A549 (cell line): Measurements from ENCODE around the gene MPHOSPH9. TPM values are rescaled to one million over a fixed set of nuclear protein-coding genes. Genes with fewer than 3 reads are reported as not detected.

Experiments
- ATAC-seq, 2 experiments: fragments of 200-7000 bp in 1 of 2; fragments of >200 bp in 1 of 2; cut with Nextera tagmentation in 1 of 2; cut with Tn5 transposase in 1 of 2; 3 replicates each; pipeline versions ENCODE4 v1.8.0 to v1.9.1; 2018 to 2020; ENCODE audit warnings: mild to moderate bottlenecking in 1 of 2, moderate library complexity in 1 of 2
- CTCF ChIA-PET: fragments of 300-600 bp; sonication (Branson Sonifier 250); formaldehyde crosslinking; extraction: SDS; loops from one replicate; lab custom pipeline; 2021; ENCODE audit warnings: antibody characterized with exemption, inconsistent platforms; lab: Yijun Ruan, JAX
- POLR2A ChIA-PET: fragments of 350-600 bp; formaldehyde crosslinking; extraction: SDS; loops from one replicate; lab custom pipeline; 2021; ENCODE audit warnings: antibody characterized with exemption, inconsistent platforms; lab: Yijun Ruan, JAX
- DNase-seq, 2 experiments: peaks; one replicate each; pipeline versions ENCODE4 v3.0.0 to v3.0.0-alpha.2; 2011 to 2016; ENCODE audit warnings: low read depth in 1 of 2, low spot score in 1 of 2
- FAIRE-seq: peaks from 2 replicates; lab custom pipeline; 2011; peaks lifted over from hg19 to GRCh38; lab: Jason Lieb, UNC
- H3K27ac ChIP-seq, 2 experiments: fragments of >200 bp; sonication (Bioruptor Twin); formaldehyde crosslinking; 3 replicates each; pipeline ENCODE4 v1.5.1; 2016 to 2017
- H3K4me1 ChIP-seq: fragments of >200 bp; sonication (Bioruptor Twin); formaldehyde crosslinking; 3 replicates; pipeline ENCODE4 v1.6.1; 2016
- H3K4me2 ChIP-seq: fragments of >200 bp; sonication (Bioruptor Twin); formaldehyde crosslinking; 3 replicates; pipeline ENCODE4 v1.6.1; 2016
- H3K4me3 ChIP-seq: fragments of >200 bp; sonication (Bioruptor Twin); formaldehyde crosslinking; 3 replicates; pipeline ENCODE4 v1.5.1; 2016
- H3K9me3 ChIP-seq: fragments of >200 bp; sonication (Bioruptor Twin); formaldehyde crosslinking; 3 replicates; pipeline ENCODE4 v1.6.1; 2016
- CBX8 ChIP-seq: fragments of 200-600 bp; sonication (generic); IDR thresholded peaks from 2 replicates; pipeline ENCODE4 v1.6.1; 2016
- EHF ChIP-seq: fragments of 250-450 bp; sonication (Bioruptor Pico); IDR thresholded peaks from 2 replicates; pipeline ENCODE4 v1.5.0; 2020; ENCODE audit warnings: mild to moderate bottlenecking
- EP300 ChIP-seq, 2 experiments: fragments of >200 bp; sonication (Bioruptor Twin); formaldehyde crosslinking; IDR thresholded peaks; 2 replicates in 1 of 2; 3 replicates in 1 of 2; pipeline ENCODE4 v1.6.1; 2016 to 2017
- GATA3 ChIP-seq: IDR thresholded peaks from 2 replicates; pipeline ENCODE4 v1.6.1; 2012; ENCODE audit warnings: borderline replicate concordance
- HOXA7 ChIP-seq: fragments of 250-450 bp; sonication (Bioruptor Pico); IDR thresholded peaks from 2 replicates; pipeline ENCODE4 v1.5.0; 2020; ENCODE audit warnings: mild to moderate bottlenecking, moderate library complexity
- HOXB13 ChIP-seq: fragments of 250-450 bp; sonication (Bioruptor Pico); IDR thresholded peaks from 2 replicates; pipeline ENCODE4 v1.5.0; 2020; ENCODE audit warnings: low read depth, mild to moderate bottlenecking, moderate library complexity
- HOXB5 ChIP-seq: fragments of 250-450 bp; sonication (Bioruptor Pico); IDR thresholded peaks from 2 replicates; pipeline ENCODE4 v1.5.0; 2020; ENCODE audit warnings: mild to moderate bottlenecking, moderate library complexity
- JUNB ChIP-seq: fragments of >200 bp; sonication (Bioruptor Twin); formaldehyde crosslinking; IDR thresholded peaks from 2 replicates; pipeline ENCODE4 v1.6.1; 2016
- KDM5A ChIP-seq: fragments of 200-600 bp; sonication (generic); IDR thresholded peaks from 2 replicates; pipeline ENCODE4 v1.6.1; 2016; ENCODE audit warnings: antibody characterized with exemption, mild to moderate bottlenecking
- MAFK ChIP-seq: fragments of 450-650 bp; IDR thresholded peaks from 2 replicates; pipeline ENCODE4 v1.6.1; 2014; ENCODE audit not compliant: partially characterized antibody
- MAZ ChIP-seq: fragments of 150-350 bp; IDR thresholded peaks from 2 replicates; pipeline ENCODE4 v1.6.1; 2014; ENCODE audit warnings: antibody characterized with exemption, low read depth, low read length, borderline replicate concordance
- NFE2L2 ChIP-seq: fragments of 150-350 bp; conservative IDR thresholded peaks from 2 replicates; pipeline ENCODE4 v1.6.1; 2014; ENCODE audit warnings: low read length
- PHF8 ChIP-seq: fragments of 200-600 bp; sonication (generic); IDR thresholded peaks from 2 replicates; pipeline ENCODE4 v1.6.1; 2016; ENCODE audit warnings: low read depth, mild to moderate bottlenecking, antibody characterized with exemption, moderate library complexity, borderline replicate concordance
- POLR2A ChIP-seq: IDR thresholded peaks from 2 replicates; pipeline ENCODE4 v1.6.1; 2012; ENCODE audit warnings: mild to moderate bottlenecking, low read length
- POLR2AphosphoS2 ChIP-seq: conservative IDR thresholded peaks from 2 replicates; pipeline ENCODE4 v1.6.1; 2012; ENCODE audit warnings: low read length, improper control_type of control experiment, inconsistent platforms
- RFX5 ChIP-seq: fragments of 450-650 bp; IDR thresholded peaks from 2 replicates; pipeline ENCODE4 v1.7.1; 2014; ENCODE audit warnings: antibody characterized with exemption, mild to moderate bottlenecking, moderate library complexity
- RNF2 ChIP-seq: fragments of 200-600 bp; sonication (generic); IDR thresholded peaks from 2 replicates; pipeline ENCODE4 v1.6.1; 2016; ENCODE audit warnings: low read depth, mild to moderate bottlenecking, antibody characterized with exemption, moderate library complexity, borderline replicate concordance
- WGBS: methylation state at CpG from one replicate; pipeline ENCODE4 v1.1.6; 2017; ENCODE audit errors: missing lambda C conversion rate; 5-methylcytosine and 5-hydroxymethylcytosine counted together
- polyA plus RNA-seq, 4 experiments: library from polyadenylated mRNA; depleted of rRNA in 3 of 4; stranded (reverse); fragments of >200 nt; fragmentation: RNase III in 1 of 4; extraction: RNeasy Plus Mini Kit Qiagen cat#74134 plus additional on column Dnase treatment in 1 of 4; gene quantifications; 2 replicates in 3 of 4; 3 replicates in 1 of 4; pipeline ENCODE4 v1.2.3, GENCODE V29; 2011 to 2017
- TF ChIP-seq, protein P1 (sequence below): fragments of 250-450 bp; sonication (Bioruptor Pico); IDR thresholded peaks from 2 replicates; pipeline ENCODE4 v1.5.0; 2021; ENCODE audit warnings: mild to moderate bottlenecking, moderate library complexity, borderline replicate concordance

The MPHOSPH9 gene
- polyA plus RNA-seq, 2 of the 4 experiments (the other 2 are of a cell fraction): 31.0 to 74.9 TPM

DNA sequence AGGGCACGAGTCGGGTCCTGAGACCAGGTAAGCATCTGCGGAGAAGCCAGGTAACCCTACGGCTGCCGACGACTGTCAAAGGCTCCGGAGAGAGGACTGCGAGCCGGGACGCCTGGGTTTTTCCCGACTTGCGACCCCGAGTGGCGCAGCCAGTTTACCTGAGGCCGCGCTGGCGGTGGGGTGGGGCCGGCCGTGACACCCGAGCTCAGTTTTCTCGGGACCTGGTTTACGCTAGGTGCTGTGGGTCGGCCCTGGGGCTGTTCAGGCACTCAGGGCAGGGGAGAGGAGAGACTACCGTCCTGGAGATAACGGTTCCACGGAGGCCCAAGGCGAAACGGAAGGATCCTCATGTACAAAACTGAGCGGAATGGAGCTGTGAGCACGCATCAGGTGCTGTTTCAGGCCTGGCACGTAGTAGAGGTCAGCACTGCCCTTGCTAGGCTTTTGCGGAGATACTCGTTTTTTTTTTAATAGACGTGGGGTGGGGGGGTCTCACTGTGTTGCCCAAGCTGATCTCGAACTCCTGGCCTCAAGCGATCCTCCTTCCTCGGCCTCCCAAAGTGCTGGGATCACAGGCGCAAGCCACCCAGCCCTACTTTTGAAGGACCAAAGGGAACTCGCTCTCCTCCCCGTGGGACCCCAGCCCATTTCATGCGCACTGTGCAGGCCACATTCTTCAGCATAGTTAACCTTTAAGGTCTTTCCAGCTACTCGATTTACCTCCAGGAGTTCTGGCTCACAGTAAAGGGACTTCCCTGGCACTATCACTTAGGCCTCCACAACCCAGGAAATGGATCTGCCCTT is 766 bp upstream of the MPHOSPH9 start:
- DNase-seq: no peak
- TF ChIP-seq HOXB5 (CRISPR knock-in tag) (no peak), MAFK (no peak), GATA3 (no peak; the same call in 1 of the 2 replicates), EP300 (IDR thresholded peaks at IDR 0.05) (0 out of 5 replicates have a peak, but pooled peaks of 1 of the 2 experiments have one; percentile 10), PHF8 (peak; percentile 29; the same call in 1 of the 2 replicates), RFX5 (peak; percentile 7; the same call in 1 of the 2 replicates), POLR2A (peak; percentile 56)
- H3K4me1 ChIP-seq: peaks cover 38% of the 10 kb centered on the region
- H3K9me3 ChIP-seq: no peaks in the 10 kb centered on the region
- no peak for FAIRE-seq
- ATAC-seq: peak; percentile 28
- H3K27ac ChIP-seq: peak overlapping the region; percentile 93 to 97
- 3% methylated on average over 30 of the region's 42 CpGs for WGBS
- H3K4me3 ChIP-seq: peak overlapping the region; percentile 84
- CTCF ChIA-PET: interaction anchor here (0.6 to 4.3 kb wide), 9 partner anchors 8 to 373 kb away, joined by 3 to 31 read pairs (median 5); partner anchors contain the start of gene PITPNM2
- POLR2A ChIA-PET: interaction anchor here (0.5 to 2.6 kb wide), 36 partner anchors 9 to 346 kb away, joined by 3 to 29 read pairs (median 8); partner anchors contain the start of genes ABCB9, ARL6IP4, KMT5A and OGFOD2
- peak overlapping the region; percentile 89 for H3K4me2 ChIP-seq

DNA sequence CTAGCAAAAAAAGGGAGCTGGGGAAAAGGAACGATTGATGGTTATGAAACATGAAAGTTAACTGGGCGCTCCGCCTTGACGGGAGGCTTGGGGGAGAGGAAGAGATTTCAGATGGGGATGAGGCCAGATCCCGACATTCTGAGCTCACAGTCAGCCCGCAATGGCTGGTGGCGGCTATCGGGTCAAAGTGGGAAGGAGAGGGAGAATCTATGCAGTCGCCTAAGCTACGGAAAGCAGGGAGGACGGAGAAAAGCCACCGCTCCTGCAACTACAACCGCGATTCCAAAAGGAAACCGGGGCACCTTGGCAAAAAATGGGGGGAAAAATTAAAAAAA is 502 bp downstream of the MPHOSPH9 start:
- Histone ChIP-seq H3K4me1 (peaks cover 38% of the 10 kb centered on the region), H3K27ac (peak overlapping the region; percentile 79 to 90), H3K4me3 (peak overlapping the region; percentile 60), H3K4me2 (peak overlapping the region; percentile 89), H3K9me3 (no peaks in the 10 kb centered on the region)
- FAIRE-seq (no peak), ATAC-seq (peak; percentile 31 to 43; a peak in 4 of 6 replicates), DNase-seq (peak in 1 of 2 experiments; percentile 79)
- POLR2A ChIA-PET: interaction anchor here (0.5 to 2.6 kb wide), 51 partner anchors 9 to 595 kb away, joined by 3 to 29 read pairs (median 5); partner anchors contain the start of genes ABCB9, ARL6IP4, KMT5A and OGFOD2
- CTCF ChIA-PET: interaction anchor here (0.9 to 4.3 kb wide), 11 partner anchors 9 to 372 kb away, joined by 3 to 31 read pairs (median 4); partner anchors contain the start of gene PITPNM2
- TF ChIP-seq HOXB13 (no peak), KDM5A (peak; percentile 40; the same call in 1 of the 2 replicates)
- WGBS: under 1% methylated on average over 15 of the region's 15 CpGs

DNA sequence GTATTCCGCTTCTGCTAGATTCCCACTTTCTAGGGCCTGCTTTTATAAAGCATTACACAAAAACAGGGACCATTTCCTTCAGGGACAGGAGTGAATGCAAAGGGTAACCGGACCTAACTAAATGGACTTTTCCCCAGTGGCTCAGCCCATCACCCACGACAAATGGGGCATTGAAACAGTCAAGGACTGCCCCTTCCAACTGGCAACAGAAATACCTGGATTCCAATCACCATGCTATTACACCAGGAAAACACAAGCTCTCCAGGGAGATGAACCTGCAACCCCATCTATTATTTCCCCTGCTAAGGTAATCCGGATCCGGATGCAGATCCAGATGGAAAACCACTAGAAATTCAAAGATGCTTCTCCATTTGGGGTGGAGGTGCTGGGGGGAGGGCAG is 1.0 kb downstream of the MPHOSPH9 start:
- ATAC-seq (no peak), FAIRE-seq (no peak), DNase-seq (peak in 1 of 2 experiments; percentile 26)
- TF ChIP-seq EHF (no peak), JUNB (no peak), NFE2L2 (no peak), POLR2AphosphoS2 (no peak), MAZ (no peak), HOXA7 (CRISPR knock-in tag) (no peak), RNF2 (no peak), CBX8 (no peak), KDM5A (no peak)
- TF ChIP-seq, protein P1, sequence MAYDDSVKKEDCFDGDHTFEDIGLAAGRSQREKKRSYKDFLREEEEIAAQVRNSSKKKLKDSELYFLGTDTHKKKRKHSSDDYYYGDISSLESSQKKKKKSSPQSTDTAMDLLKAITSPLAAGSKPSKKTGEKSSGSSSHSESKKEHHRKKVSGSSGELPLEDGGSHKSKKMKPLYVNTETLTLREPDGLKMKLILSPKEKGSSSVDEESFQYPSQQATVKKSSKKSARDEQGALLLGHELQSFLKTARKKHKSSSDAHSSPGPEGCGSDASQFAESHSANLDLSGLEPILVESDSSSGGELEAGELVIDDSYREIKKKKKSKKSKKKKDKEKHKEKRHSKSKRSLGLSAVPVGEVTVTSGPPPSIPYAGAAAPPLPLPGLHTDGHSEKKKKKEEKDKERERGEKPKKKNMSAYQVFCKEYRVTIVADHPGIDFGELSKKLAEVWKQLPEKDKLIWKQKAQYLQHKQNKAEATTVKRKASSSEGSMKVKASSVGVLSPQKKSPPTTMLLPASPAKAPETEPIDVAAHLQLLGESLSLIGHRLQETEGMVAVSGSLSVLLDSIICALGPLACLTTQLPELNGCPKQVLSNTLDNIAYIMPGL (CRISPR knock-in tag): no peak
- peak overlapping the region; percentile 60 for H3K4me3 ChIP-seq
- no peaks in the 10 kb centered on the region for H3K9me3 ChIP-seq
- 24% methylated on average over 5 of the region's 5 CpGs for WGBS
- POLR2A ChIA-PET: interaction anchor here (0.7 to 2.6 kb wide), 18 partner anchors 11 to 438 kb away, joined by 3 to 29 read pairs (median 11); partner anchors contain the start of genes ARL6IP4 and PITPNM2
- peak overlapping the region; percentile 89 for H3K4me2 ChIP-seq
- CTCF ChIA-PET: interaction anchor here (1.0 to 4.3 kb wide), 6 partner anchors 9 to 371 kb away, joined by 3 to 31 read pairs (median 4); partner anchors contain the start of gene PITPNM2
- peaks cover 38% of the 10 kb centered on the region for H3K4me1 ChIP-seq
- H3K27ac ChIP-seq: peak overlapping the region; percentile 79 to 90
